ENCODE results near the gene SOCS1.

DNA sequence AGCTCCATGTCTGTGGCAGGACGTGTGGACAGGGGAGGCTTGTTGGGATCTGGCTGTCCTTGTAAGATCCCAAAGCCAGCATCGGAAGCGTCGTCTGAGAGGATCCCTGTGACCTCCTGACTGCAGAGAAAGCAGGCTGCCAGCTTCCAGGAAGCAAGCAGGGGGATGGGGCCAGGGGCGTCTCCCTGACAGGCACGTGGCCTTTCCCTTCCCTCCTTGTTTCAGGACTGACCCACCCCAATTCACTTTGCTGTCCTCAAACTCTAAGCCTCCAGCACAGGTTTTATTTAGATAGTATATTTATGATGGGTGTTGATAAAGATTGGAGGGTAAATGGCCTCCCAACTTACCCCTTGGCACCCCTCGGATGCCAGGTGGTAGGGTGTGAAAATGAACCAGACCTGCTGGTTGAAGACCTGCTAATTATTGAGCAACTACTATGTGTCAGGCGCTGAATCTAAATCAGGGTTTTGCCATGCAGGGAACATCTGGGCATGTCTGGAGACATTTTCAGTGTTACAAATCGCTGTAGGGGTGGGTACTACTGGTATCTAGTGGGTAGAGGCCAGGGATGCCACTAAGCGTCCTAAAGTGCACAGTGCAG lies 24.5 kb downstream of the SOCS1 start:
- TF ChIP-seq, protein P1, sequence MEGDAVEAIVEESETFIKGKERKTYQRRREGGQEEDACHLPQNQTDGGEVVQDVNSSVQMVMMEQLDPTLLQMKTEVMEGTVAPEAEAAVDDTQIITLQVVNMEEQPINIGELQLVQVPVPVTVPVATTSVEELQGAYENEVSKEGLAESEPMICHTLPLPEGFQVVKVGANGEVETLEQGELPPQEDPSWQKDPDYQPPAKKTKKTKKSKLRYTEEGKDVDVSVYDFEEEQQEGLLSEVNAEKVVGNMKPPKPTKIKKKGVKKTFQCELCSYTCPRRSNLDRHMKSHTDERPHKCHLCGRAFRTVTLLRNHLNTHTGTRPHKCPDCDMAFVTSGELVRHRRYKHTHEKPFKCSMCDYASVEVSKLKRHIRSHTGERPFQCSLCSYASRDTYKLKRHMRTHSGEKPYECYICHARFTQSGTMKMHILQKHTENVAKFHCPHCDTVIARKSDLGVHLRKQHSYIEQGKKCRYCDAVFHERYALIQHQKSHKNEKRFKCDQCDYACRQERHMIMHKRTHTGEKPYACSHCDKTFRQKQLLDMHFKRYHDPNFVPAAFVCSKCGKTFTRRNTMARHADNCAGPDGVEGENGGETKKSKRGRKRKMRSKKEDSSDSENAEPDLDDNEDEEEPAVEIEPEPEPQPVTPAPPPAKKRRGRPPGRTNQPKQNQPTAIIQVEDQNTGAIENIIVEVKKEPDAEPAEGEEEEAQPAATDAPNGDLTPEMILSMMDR (conservative IDR thresholded peaks at IDR 0.05; ENCODE audit: low read depth, low read length): no peak
- no peak for TF ChIP-seq EZH2 (IDR thresholded peaks at IDR 0.05; ENCODE audit: low read length, unreplicated experiment)

Measured in PC-3 (cell line).